NCI-H226 (cell line): ENCODE measurements around the gene MBTD1.
"Not testable (repeated sequence)": the region's sequence is repeated elsewhere in the genome, so short reads cannot be mapped to it uniquely, and the experiment has no call there.

Experiments used
- DNase-seq: peaks from one replicate; pipeline ENCODE4 v3.0.0-alpha.2; 2015

Gene MBTD1

GRCh38 chr17:51251010-51251409 lies 8.8 kb downstream of the MBTD1 start:
- peak; percentile 3 for DNase-seq

- DNase-seq: no peak
These were observed 9.5 kb downstream of the MBTD1 start for GRCh38 chr17:51250314-51250840.

- peak; percentile 45 for DNase-seq
These were observed 14.3 kb downstream of the MBTD1 start for GRCh38 chr17:51245535-51245934.

- no peak for DNase-seq
These were observed 15.8 kb downstream of the MBTD1 start for GRCh38 chr17:51244041-51244440.

GRCh38 chr17:51240275-51240674 lies 19.6 kb downstream of the MBTD1 start:
- no peak for DNase-seq

GRCh38 chr17:51238255-51238887 lies 21.5 kb downstream of the MBTD1 start:
- no peak for DNase-seq

GRCh38 chr17:51234162-51234561 lies 25.7 kb downstream of the MBTD1 start:
- DNase-seq: no peak

GRCh38 chr17:51231999-51232398 lies 27.9 kb downstream of the MBTD1 start:
- no peak for DNase-seq

- DNase-seq: no peak
These were observed 29.5 kb downstream of the MBTD1 start for GRCh38 chr17:51230306-51230705.

GRCh38 chr17:51229889-51230288 lies 30.0 kb downstream of the MBTD1 start:
- DNase-seq: no peak

- DNase-seq: peak; percentile 61
These were observed 31.7 kb downstream of the MBTD1 start for GRCh38 chr17:51228161-51228560.

- DNase-seq: not testable (repeated sequence)
These were observed 34.3 kb downstream of the MBTD1 start for GRCh38 chr17:51225523-51225922.

- no peak for DNase-seq
These were observed 35.2 kb downstream of the MBTD1 start for GRCh38 chr17:51224402-51225262.

GRCh38 chr17:51221322-51221721 lies 38.5 kb downstream of the MBTD1 start:
- no peak for DNase-seq

GRCh38 chr17:51217946-51218345 lies 41.9 kb downstream of the MBTD1 start:
- no peak for DNase-seq

GRCh38 chr17:51214920-51215319 lies 44.9 kb downstream of the MBTD1 start:
- DNase-seq: peak; percentile 22

GRCh38 chr17:51203838-51204237 lies 56.0 kb downstream of the MBTD1 start:
- no peak for DNase-seq

GRCh38 chr17:51200846-51201245 lies 59.0 kb downstream of the MBTD1 start:
- DNase-seq: no peak

- no peak for DNase-seq
These were observed 59.6 kb downstream of the MBTD1 start for GRCh38 chr17:51200295-51200694.

- no peak for DNase-seq
These were observed 62.1 kb downstream of the MBTD1 start for GRCh38 chr17:51197754-51198153.

- no peak for DNase-seq
These were observed 68.0 kb downstream of the MBTD1 start for GRCh38 chr17:51191895-51192294.

- DNase-seq: no peak
These were observed 70.2 kb downstream of the MBTD1 start for GRCh38 chr17:51189628-51190027.

GRCh38 chr17:51189162-51189561 lies 70.7 kb downstream of the MBTD1 start:
- DNase-seq: no peak

GRCh38 chr17:51188271-51188833 lies 71.5 kb downstream of the MBTD1 start:
- no peak for DNase-seq
